K562 (cell line): ENCODE results near the gene OTOGL. TPM values are rescaled to one million over a fixed set of nuclear protein-coding genes. Genes with fewer than 3 reads are reported as not detected.

Experiments used
- ATAC-seq: fragments of 200-7000 bp; cut with Tn5 transposase; 3 replicates; pipeline ENCODE4 v1.9.1; 2020; ENCODE audit warnings: moderate library complexity
- BruUV-seq: library from RNA; stranded (reverse); fragments of 400-500 nt; replicated peaks from 2 replicates; lab custom pipeline; 2021; lab: Mats Ljungman, UMichigan
- CTCF ChIA-PET: fragments of 300-600 bp; formaldehyde crosslinking; extraction: SDS; loops from one replicate; lab custom pipeline; 2021; ENCODE audit warnings: low intra/inter-chr PET ratio; lab: Yijun Ruan, JAX
- POLR2A ChIA-PET: fragments of 300-600, 350-650 bp; sonication (Branson Sonifier 250); formaldehyde crosslinking; extraction: SDS; loops from one replicate; lab custom pipeline; 2021; ENCODE audit warnings: antibody characterized with exemption, inconsistent platforms; lab: Yijun Ruan, JAX
- DNase-seq, 4 experiments: peaks; one replicate each; pipeline versions ENCODE4 v3.0.0 to v3.0.0-alpha.2; 2011 to 2018; ENCODE audit warnings: low spot score in 3 of 4, mixed read lengths in 3 of 4; ENCODE audit errors: extremely low read depth in 1 of 4
- FAIRE-seq: peaks from 2 replicates; lab custom pipeline; 2011; peaks lifted over from hg19 to GRCh38; lab: Jason Lieb, UNC
- H2AFZ ChIP-seq: 2 replicates; pipeline ENCODE4 v1.6.0; 2011; ENCODE audit warnings: low read depth, low read length, control low read depth, inconsistent platforms
- H3K27ac ChIP-seq: fragments of 200-600 bp; 3 replicates; pipeline ENCODE4 v1.8.0; 2011; ENCODE audit warnings: low read depth, mild to moderate bottlenecking, control low read depth, inconsistent platforms, low read length, moderate library complexity, mixed read lengths; ENCODE audit errors: extremely low read depth
- H3K27me3 ChIP-seq, 2 experiments: fragments of 300-600 bp in 1 of 2; 2 replicates in 1 of 2; 3 replicates in 1 of 2; pipeline versions ENCODE4 v1.6.0 to v1.8.0; 2011; ENCODE audit warnings: inconsistent platforms in 2 of 2, low read length in 2 of 2, mild to moderate bottlenecking in 1 of 2, mixed read lengths in 1 of 2, moderate library complexity in 1 of 2; ENCODE audit not compliant: control insufficient read depth in 2 of 2, insufficient read depth in 2 of 2
- H3K36me3 ChIP-seq: fragments of 300-600 bp; 3 replicates; pipeline ENCODE4 v1.8.0; 2011; ENCODE audit warnings: mild to moderate bottlenecking, low read length, inconsistent platforms; ENCODE audit not compliant: control insufficient read depth, insufficient read depth
- H3K4me1 ChIP-seq, 2 experiments: fragments of 200-600 bp in 1 of 2; replicated peaks in 1 of 2; 2 replicates in 1 of 2; 3 replicates in 1 of 2; pipeline versions ENCODE4 v1.5.1 to v1.8.0; 2011; ENCODE audit warnings: inconsistent platforms in 2 of 2, low read length in 2 of 2, mild to moderate bottlenecking in 1 of 2, mixed read lengths in 1 of 2, moderate library complexity in 1 of 2; ENCODE audit not compliant: control insufficient read depth in 2 of 2, insufficient read depth in 2 of 2
- H3K4me2 ChIP-seq: 2 replicates; pipeline ENCODE4 v1.6.1; 2011; ENCODE audit warnings: low read length, control low read depth, inconsistent platforms, mixed read lengths; ENCODE audit not compliant: insufficient read depth
- H3K4me3 ChIP-seq: fragments of 200-600 bp; sonication (generic), shearing (Covaris generic); 2 replicates; pipeline ENCODE4 v1.5.1; 2016; ENCODE audit warnings: control low read depth, inconsistent platforms
- H3K79me2 ChIP-seq: fragments of 200-600 bp; 3 replicates; pipeline ENCODE4 v1.8.0; 2011; ENCODE audit warnings: low read length, inconsistent platforms; ENCODE audit not compliant: control insufficient read depth, insufficient read depth
- H3K9ac ChIP-seq, 2 experiments: 2 replicates each; pipeline versions ENCODE4 v1.6.0 to v1.6.1; 2011; ENCODE audit warnings: low read depth in 2 of 2, low read length in 2 of 2, control low read depth in 1 of 2, inconsistent platforms in 1 of 2, mild to moderate bottlenecking in 1 of 2, mixed read lengths in 1 of 2; ENCODE audit not compliant: insufficient read depth in 1 of 2
- H3K9me1 ChIP-seq: one replicate; pipeline ENCODE4 v1.6.0; 2011; ENCODE audit warnings: inconsistent platforms, mild to moderate bottlenecking, low read length, moderate library complexity; ENCODE audit not compliant: control insufficient read depth, insufficient read depth
- H3K9me3 ChIP-seq: replicated peaks from 2 replicates; pipeline ENCODE4 v1.5.1; 2011; ENCODE audit warnings: low read depth, low read length, inconsistent platforms; ENCODE audit not compliant: control insufficient read depth, insufficient read depth
- H4K20me1 ChIP-seq: replicated peaks from 2 replicates; pipeline ENCODE4 v1.6.1; 2011; ENCODE audit warnings: low read length, inconsistent platforms, mixed read lengths; ENCODE audit not compliant: control insufficient read depth, insufficient read depth
- ARID1B ChIP-seq: fragments of 450-650 bp; IDR thresholded peaks from 2 replicates; pipeline ENCODE4 v1.6.1; 2016; ENCODE audit warnings: antibody characterized with exemption, mild to moderate bottlenecking, inconsistent platforms
- CREB1 ChIP-seq, 2 experiments: sonication (generic) in 1 of 2; formaldehyde crosslinking in 1 of 2; IDR thresholded peaks; 2 replicates each; pipeline versions ENCODE4 v1.6.1 to v1.8.0; 2012 to 2022; ENCODE audit warnings: inconsistent platforms in 1 of 2, mild to moderate bottlenecking in 1 of 2, missing genetic modification reagents in 1 of 2, moderate library complexity in 1 of 2
- ELF4 ChIP-seq: fragments of 450-650 bp; formaldehyde crosslinking; IDR thresholded peaks from 2 replicates; pipeline ENCODE4 v1.4.0; 2022; ENCODE audit warnings: missing genetic modification characterization
- ELK3 ChIP-seq: fragments of 450-650 bp; formaldehyde crosslinking; IDR thresholded peaks from 2 replicates; pipeline ENCODE4 v1.4.0; 2020; ENCODE audit warnings: mild to moderate bottlenecking
- ETV1 ChIP-seq: fragments of 450-650 bp; conservative IDR thresholded peaks from 2 replicates; pipeline ENCODE4 v1.6.1; 2016; ENCODE audit warnings: missing genetic modification characterization, control low read depth, low read depth, missing compliant biosample characterization
- EWSR1 ChIP-seq: fragments of 450-650 bp; IDR thresholded peaks from 2 replicates; pipeline ENCODE4 v1.6.1; 2018; ENCODE audit warnings: borderline replicate concordance, mild to moderate bottlenecking, low read depth, moderate library complexity; ENCODE audit not compliant: partially characterized antibody
- FOS ChIP-seq: IDR thresholded peaks from 3 replicates; pipeline ENCODE4 v1.6.1; 2011; ENCODE audit not compliant: insufficient read length; ENCODE audit errors: extremely low read depth
- LEF1 ChIP-seq: fragments of 450-650 bp; IDR thresholded peaks from 2 replicates; pipeline ENCODE4 v1.6.1; 2016; ENCODE audit warnings: mild to moderate bottlenecking
- PHB2 ChIP-seq: fragments of 450-650 bp; IDR thresholded peaks from 2 replicates; pipeline ENCODE4 v1.6.1; 2017; ENCODE audit warnings: low read depth
- RNF2 ChIP-seq: sonication (generic); IDR thresholded peaks from 2 replicates; pipeline ENCODE4 v1.6.1; 2016
- SREBF2 ChIP-seq: sonication (generic); formaldehyde crosslinking; IDR thresholded peaks from 2 replicates; pipeline ENCODE4 v1.4.0; 2020; ENCODE audit warnings: mild to moderate bottlenecking, missing genetic modification reagents
- SRF ChIP-seq, 2 experiments: fragments of 250-450, 450-650 bp in 1 of 2; sonication (Bioruptor Pico) in 1 of 2; sonication (generic) in 1 of 2; formaldehyde crosslinking; IDR thresholded peaks; 2 replicates each; pipeline versions ENCODE4 v1.5.0 to v1.5.1; 2020 to 2022; ENCODE audit warnings: mild to moderate bottlenecking in 1 of 2, missing genetic modification reagents in 1 of 2
- XRCC5 ChIP-seq: fragments of 200-400 bp; formaldehyde crosslinking; IDR thresholded peaks from 2 replicates; pipeline ENCODE4 v1.6.1; 2017; ENCODE audit warnings: low read depth, mild to moderate bottlenecking, low read length
- ZC3H11A ChIP-seq: IDR thresholded peaks from 2 replicates; pipeline ENCODE4 v1.6.1; 2012; ENCODE audit warnings: low read depth, low read length, improper control_type of control experiment
- ZNF354B ChIP-seq: fragments of 250-450 bp; sonication (Bioruptor Pico); IDR thresholded peaks from 2 replicates; pipeline ENCODE4 v1.4.0; 2020
- WGBS: fragments of 100-300 bp; shearing (Covaris generic); methylation state at CpG from one replicate; pipeline ENCODE4 v1.1.6; 2016; ENCODE audit warnings: low coverage, mixed read lengths; ENCODE audit not compliant: insufficient coverage; ENCODE audit errors: missing lambda C conversion rate; 5-methylcytosine and 5-hydroxymethylcytosine counted together
- in situ Hi-C: fragments of 300-500 bp; cut with MboI; formaldehyde crosslinking; loops from 4 replicates; pipeline ENCODE4 v1.15.0; 2018; ENCODE audit warnings: inconsistent platforms, mixed read lengths
- intact Hi-C: fragments of 100-400 bp; cut with micrococcal nuclease; formaldehyde crosslinking; loops from 2 replicates; pipeline ENCODE4 v1.14.2; 2022
- polyA plus RNA-seq, 8 experiments: library from polyadenylated mRNA; depleted of rRNA in 4 of 8; stranded (reverse) in 5 of 8; unstranded in 3 of 8; fragments of >200 nt; fragmentation: Nextera tagmentation in 2 of 8; fragmentation: Illumina TruSeq in 1 of 8; extraction: Ambion mirVana in 2 of 8; extraction: Trizol in 1 of 8; gene quantifications; 2 replicates each; pipeline versions ENCODE4 v1.2.1 to v1.2.3, GENCODE V29; 2011 to 2014; ENCODE audit warnings: inconsistent platforms in 1 of 8, missing spikeins in 1 of 8
- total RNA-seq, 7 experiments: library from RNA; depleted of rRNA in 6 of 7; stranded (reverse); fragments of >200 nt in 6 of 7; fragmentation: Illumina TruSeq in 2 of 7; extraction: Trizol in 2 of 7; gene quantifications; 2 replicates each; pipeline versions ENCODE4 v1.2.1 to v1.2.3, GENCODE V29; 2011 to 2021; ENCODE audit warnings: low replicate concordance in 1 of 7
- TF ChIP-seq, protein P1 (sequence below), 2 experiments: IDR thresholded peaks; 2 replicates each; pipeline ENCODE4 v1.6.1; 2011; ENCODE audit warnings: borderline replicate concordance in 1 of 2, control low read depth in 1 of 2, low read depth in 1 of 2, low read length in 1 of 2, mild to moderate bottlenecking in 1 of 2, mixed read lengths in 1 of 2, moderate library complexity in 1 of 2; ENCODE audit not compliant: insufficient read depth in 1 of 2, insufficient read length in 1 of 2, poor library complexity in 1 of 2, severe bottlenecking in 1 of 2; ENCODE audit errors: extremely low read depth in 1 of 2

The OTOGL gene
- total and polyA plus RNA-seq, 9 of the 15 experiments (the other 6 are each of a cell fraction or from before 2014, with no cell fraction given): 0.02 to 0.03 TPM; not detected in 7

DNA sequence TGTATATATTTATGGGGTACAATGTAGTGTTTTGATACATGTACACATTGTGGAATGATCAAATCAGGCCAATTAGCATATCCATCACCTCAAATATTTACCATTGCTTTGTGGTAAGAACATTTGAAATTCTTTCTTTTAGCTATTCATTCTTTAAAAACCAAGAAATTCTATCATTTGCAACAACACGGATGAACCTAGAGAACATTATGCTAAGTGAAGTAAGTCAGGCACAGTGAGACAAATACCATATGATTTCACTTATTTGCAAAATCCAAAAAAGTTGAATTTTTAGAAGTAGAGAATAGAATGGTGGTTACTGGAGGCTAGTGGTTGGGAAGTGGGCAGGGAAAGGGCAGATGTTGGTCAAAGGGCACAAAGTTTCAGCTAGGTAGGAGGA, 215.4 kb downstream of the OTOGL start:
- H3K79me2 ChIP-seq: no peaks in the 10 kb centered on the region

GRCh38 chr12:80316222-80316621, 216.9 kb downstream of the OTOGL start:
- Histone ChIP-seq H3K27me3 (no peaks in the 10 kb centered on the region), H3K9ac (no peak overlapping the region), H3K9me3 (no peaks in the 10 kb centered on the region), H3K36me3 (no peaks in the 10 kb centered on the region), H3K79me2 (no peaks in the 10 kb centered on the region), H3K4me1 (no peaks in the 10 kb centered on the region), H3K4me3 (no peak overlapping the region), H3K27ac (no peak overlapping the region), H3K4me2 (no peak overlapping the region), H3K9me1 (no peaks in the 10 kb centered on the region), H2AFZ (no peak overlapping the region), H4K20me1 (no peaks in the 10 kb centered on the region)
- 4% methylated on average over 2 of the region's 2 CpGs for WGBS
- no TSS peak for BruUV-seq
- ATAC-seq (no peak), DNase-seq (no peak), FAIRE-seq (no peak)
- in situ Hi-C loops: no loop called here
- ChIA-PET POLR2A (interaction anchor here (0.6 kb wide), 1 partner anchor 94 kb away, joined by 4 read pairs; no protein-coding TSS in a partner anchor), CTCF (no interaction called here)
- intact Hi-C loops: no loop called here
- TF ChIP-seq SRF (CRISPR knock-in tag; IDR thresholded peaks at IDR 0.05) (no peak), ZC3H11A (no peak), PHB2 (no peak), SREBF2 (CRISPR knock-in tag) (no peak), FOS (no peak), ELF4 (CRISPR knock-in tag) (no peak), ZNF354B (CRISPR knock-in tag) (no peak), LEF1 (no peak), ETV1 (tag) (no peak)
- TF ChIP-seq, protein P1, sequence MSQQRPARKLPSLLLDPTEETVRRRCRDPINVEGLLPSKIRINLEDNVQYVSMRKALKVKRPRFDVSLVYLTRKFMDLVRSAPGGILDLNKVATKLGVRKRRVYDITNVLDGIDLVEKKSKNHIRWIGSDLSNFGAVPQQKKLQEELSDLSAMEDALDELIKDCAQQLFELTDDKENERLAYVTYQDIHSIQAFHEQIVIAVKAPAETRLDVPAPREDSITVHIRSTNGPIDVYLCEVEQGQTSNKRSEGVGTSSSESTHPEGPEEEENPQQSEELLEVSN (IDR thresholded peaks at IDR 0.05; ENCODE audit: borderline replicate concordance in 1 of 2, extremely low read depth in 1 of 2, insufficient read depth in 1 of 2, insufficient read length in 1 of 2, low read depth in 1 of 2, low read length in 1 of 2, poor library complexity in 1 of 2, severe bottlenecking in 1 of 2): no peak

More for the DNA sequence above, 215.4 kb downstream of the OTOGL start:
- no peaks in the 10 kb centered on the region for H3K9me1 ChIP-seq
- in situ Hi-C loops: no loop called here
- H2AFZ ChIP-seq: no peak overlapping the region
- no peaks in the 10 kb centered on the region for H4K20me1 ChIP-seq
- intact Hi-C loops: no loop called here
- no peak for DNase-seq
- CTCF ChIA-PET: no interaction called here
- H3K27me3 ChIP-seq: no peaks in the 10 kb centered on the region
- no peak for TF ChIP-seq ARID1B
- no peak for TF ChIP-seq RNF2
- no peak for TF ChIP-seq ELK3
- no peak for TF ChIP-seq CREB1 (IDR thresholded peaks at IDR 0.05)
- TF ChIP-seq CREB1 (CRISPR knock-in tag; IDR thresholded peaks at IDR 0.05): no peak
- TF ChIP-seq EWSR1: no peak
- TF ChIP-seq XRCC5: no peak
- WGBS: 6% methylated on average over 1 of the region's 1 CpG
- H3K36me3 ChIP-seq: no peaks in the 10 kb centered on the region
- POLR2A ChIA-PET: no interaction called here
- H3K4me1 ChIP-seq: no peaks in the 10 kb centered on the region
- H3K4me3 ChIP-seq: no peak overlapping the region
- H3K9ac ChIP-seq: no peak overlapping the region
- no peak overlapping the region for H3K27ac ChIP-seq
- no peak for FAIRE-seq
- no TSS peak for BruUV-seq
- no peak overlapping the region for H3K4me2 ChIP-seq
- H3K9me3 ChIP-seq: no peaks in the 10 kb centered on the region
- no peak for ATAC-seq
